Caco-2 (cell line): Measurements from ENCODE around the gene GRID2IP. TPM values are rescaled to one million over a fixed set of nuclear protein-coding genes. Genes with fewer than 3 reads are reported as not detected.

Experiments used
- BruUV-seq: library from RNA; stranded (reverse); fragments of 400-500 nt; replicated peaks from 2 replicates; lab custom pipeline; 2021; lab: Mats Ljungman, UMichigan
- CTCF ChIA-PET: fragments of 300-600 bp; sonication (Branson Sonifier 250); formaldehyde crosslinking; loops from one replicate; lab custom pipeline; 2022; ENCODE audit warnings: antibody characterized with exemption; lab: Charles Lee
- POLR2A ChIA-PET: fragments of 300-600 bp; sonication (Branson Sonifier 250); formaldehyde crosslinking; loops from one replicate; lab custom pipeline; 2022; ENCODE audit warnings: antibody characterized with exemption; lab: Charles Lee
- DNase-seq, 2 experiments: peaks; one replicate each; pipeline versions ENCODE4 v3.0.0 to v3.0.0-alpha.2; 2020 to 2022
- H3K27me3 ChIP-seq: replicated peaks from 2 replicates; pipeline ENCODE4 v1.6.0; 2011; ENCODE audit warnings: low read length; ENCODE audit not compliant: control insufficient read depth, insufficient read depth
- H3K36me3 ChIP-seq: 2 replicates; pipeline ENCODE4 v1.5.1; 2011; ENCODE audit warnings: low read length; ENCODE audit not compliant: control insufficient read depth, insufficient read depth
- H3K4me1 ChIP-seq: fragments of 250-450 bp; sonication (Bioruptor Pico); 2 replicates; pipeline ENCODE4 v1.5.1; 2020; ENCODE audit warnings: mild to moderate bottlenecking
- H3K4me3 ChIP-seq: 2 replicates; pipeline ENCODE4 v1.5.1; 2011; ENCODE audit warnings: low read depth, mild to moderate bottlenecking, control low read depth, low read length
- H3K9me3 ChIP-seq: fragments of 250-450 bp; sonication (Bioruptor Pico); 2 replicates; pipeline ENCODE4 v1.5.1; 2020; ENCODE audit warnings: mild to moderate bottlenecking, moderate library complexity
- H3K27ac Mint-ChIP-seq: one replicate; pipeline ENCODE4 v1.8.0; 2022; ENCODE audit warnings: mixed read lengths; ENCODE audit not compliant: unreplicated experiment
- H3K27me3 Mint-ChIP-seq: one replicate; pipeline ENCODE4 v1.8.0; 2022; ENCODE audit warnings: mixed read lengths; ENCODE audit not compliant: insufficient read depth, unreplicated experiment
- H3K36me3 Mint-ChIP-seq: one replicate; pipeline ENCODE4 v1.8.0; 2022; ENCODE audit warnings: mild to moderate bottlenecking, mixed read lengths; ENCODE audit not compliant: insufficient read depth, unreplicated experiment
- H3K4me1 Mint-ChIP-seq: one replicate; pipeline ENCODE4 v1.8.0; 2022; ENCODE audit warnings: low read depth, mixed read lengths; ENCODE audit not compliant: unreplicated experiment
- H3K4me3 Mint-ChIP-seq: one replicate; pipeline ENCODE4 v1.8.0; 2022; ENCODE audit warnings: mild to moderate bottlenecking, moderate library complexity, mixed read lengths; ENCODE audit not compliant: unreplicated experiment
- H3K9me3 Mint-ChIP-seq: one replicate; pipeline ENCODE4 v1.8.0; 2022; ENCODE audit warnings: mixed read lengths; ENCODE audit not compliant: unreplicated experiment
- CTCF ChIP-seq, 2 experiments: fragments of 200-600 bp in 1 of 2; IDR thresholded peaks; 1 replicate in 1 of 2; 2 replicates in 1 of 2; pipeline versions ENCODE4 v1.5.1 to v1.8.0; 2011 to 2022; ENCODE audit warnings: antibody characterized with exemption in 1 of 2, control low read depth in 1 of 2, inconsistent platforms in 1 of 2, low read depth in 1 of 2, low read length in 1 of 2, mild to moderate bottlenecking in 1 of 2, moderate library complexity in 1 of 2; ENCODE audit not compliant: insufficient read depth in 1 of 2, severe bottlenecking in 1 of 2, unreplicated experiment in 1 of 2
- intact Hi-C: fragments of 100-400 bp; cut with micrococcal nuclease; formaldehyde crosslinking; loops from one replicate; pipeline ENCODE4 v1.10.0; 2022; ENCODE audit not compliant: unreplicated experiment
- total RNA-seq: library from RNA; stranded (reverse); gene quantifications from 2 replicates; pipeline ENCODE4 v1.2.3, GENCODE V29; 2022

The GRID2IP gene
- total RNA-seq, 1 experiment from 2014 or later: 0.95 TPM

- DNase-seq: no peak
- BruUV-seq: no TSS peak
- H3K27ac Mint-ChIP-seq: no peak overlapping the region
- Histone ChIP-seq H3K36me3 (peaks cover 2% of the 10 kb centered on the region), H3K27me3 (no peaks in the 10 kb centered on the region), H3K9me3 (no peaks in the 10 kb centered on the region), H3K4me1 (peaks cover 38% of the 10 kb centered on the region), H3K4me3 (no peak overlapping the region)
- no peaks in the 10 kb centered on the region for H3K27me3 Mint-ChIP-seq
- peaks cover 96% of the 10 kb centered on the region for H3K36me3 Mint-ChIP-seq
- ChIA-PET CTCF (no interaction called here), POLR2A (interaction anchor here (0.6 kb wide), 1 partner anchor 140 kb away, joined by 4 read pairs; no protein-coding TSS in a partner anchor)
- TF ChIP-seq CTCF (IDR thresholded peaks at IDR 0.05; ENCODE audit: insufficient read depth in 1 of 2, low read depth in 1 of 2, low read length in 1 of 2, severe bottlenecking in 1 of 2, unreplicated experiment in 1 of 2): no peak
- H3K4me1 Mint-ChIP-seq: peaks cover 17% of the 10 kb centered on the region
- no peak overlapping the region for H3K4me3 Mint-ChIP-seq
- no peaks in the 10 kb centered on the region for H3K9me3 Mint-ChIP-seq
- intact Hi-C loops: no loop called here
Measured at GRCh38 chr7:6478186-6478585, 73.1 kb downstream of the GRID2IP start.

- peaks cover 17% of the 10 kb centered on the region for H3K4me1 Mint-ChIP-seq
- intact Hi-C loops: no loop called here
- BruUV-seq: no TSS peak
Measured at GRCh38 chr7:6477318-6477660, 74.0 kb downstream of the GRID2IP start.

GRCh38 chr7:6476596-6477317, 74.5 kb downstream of the GRID2IP start:
- H3K36me3 Mint-ChIP-seq: peaks cover 95% of the 10 kb centered on the region
- H3K27me3 ChIP-seq: no peaks in the 10 kb centered on the region
- H3K27me3 Mint-ChIP-seq: no peaks in the 10 kb centered on the region
- TF ChIP-seq CTCF (IDR thresholded peaks at IDR 0.05; ENCODE audit: insufficient read depth in 1 of 2, low read depth in 1 of 2, low read length in 1 of 2, severe bottlenecking in 1 of 2, unreplicated experiment in 1 of 2): no peak
- ChIA-PET POLR2A (interaction anchor here (0.6 kb wide), 1 partner anchor 74 kb away, joined by 4 read pairs; no protein-coding TSS in a partner anchor), CTCF (no interaction called here)
- no peak overlapping the region for H3K4me3 Mint-ChIP-seq
- DNase-seq: no peak
- H3K9me3 ChIP-seq: no peaks in the 10 kb centered on the region
- H3K4me3 ChIP-seq: no peak overlapping the region
- no peak overlapping the region for H3K27ac Mint-ChIP-seq
- H3K9me3 Mint-ChIP-seq: no peaks in the 10 kb centered on the region
- intact Hi-C loops: no loop called here
- no TSS peak for BruUV-seq
- H3K4me1 Mint-ChIP-seq: peaks cover 17% of the 10 kb centered on the region
- H3K4me1 ChIP-seq: peaks cover 31% of the 10 kb centered on the region
- peaks cover 4% of the 10 kb centered on the region for H3K36me3 ChIP-seq

More at GRCh38 chr7:6477318-6477660, 74.0 kb downstream of the GRID2IP start:
- Histone ChIP-seq H3K4me3 (no peak overlapping the region), H3K27me3 (no peaks in the 10 kb centered on the region), H3K36me3 (peaks cover 2% of the 10 kb centered on the region), H3K4me1 (peaks cover 36% of the 10 kb centered on the region), H3K9me3 (no peaks in the 10 kb centered on the region)
- H3K9me3 Mint-ChIP-seq: no peaks in the 10 kb centered on the region
- POLR2A ChIA-PET: no interaction called here
- DNase-seq: no peak
- H3K27me3 Mint-ChIP-seq: no peaks in the 10 kb centered on the region
- no peak for TF ChIP-seq CTCF (IDR thresholded peaks at IDR 0.05; ENCODE audit: insufficient read depth in 1 of 2, low read depth in 1 of 2, low read length in 1 of 2, severe bottlenecking in 1 of 2, unreplicated experiment in 1 of 2)
- H3K4me3 Mint-ChIP-seq: no peak overlapping the region
- CTCF ChIA-PET: no interaction called here
- no peak overlapping the region for H3K27ac Mint-ChIP-seq
- H3K36me3 Mint-ChIP-seq: peaks cover 95% of the 10 kb centered on the region
